H1 (cell line): ENCODE data around the gene MCC. TPM values are rescaled to one million over a fixed set of nuclear protein-coding genes. Genes with fewer than 3 reads are reported as not detected.

Source experiments
- CTCF ChIA-PET: fragments of 300-600 bp; sonication (Branson Sonifier 250); formaldehyde crosslinking; loops from one replicate; lab custom pipeline; 2021; ENCODE audit not compliant: partially characterized antibody; lab: Charles Lee
- POLR2A ChIA-PET: fragments of 300-600 bp; sonication (Branson Sonifier 250); formaldehyde crosslinking; loops from one replicate; lab custom pipeline; 2021; ENCODE audit warnings: inconsistent platforms; ENCODE audit not compliant: partially characterized antibody; lab: Charles Lee
- DNase-seq, 2 experiments: peaks; one replicate each; pipeline versions ENCODE4 v3.0.0 to v3.0.0-alpha.2; 2010 to 2022; ENCODE audit warnings: low spot score in 2 of 2, low read depth in 1 of 2, mixed read lengths in 1 of 2
- FAIRE-seq: peaks from 2 replicates; lab custom pipeline; 2011; peaks lifted over from hg19 to GRCh38; lab: Jason Lieb, UNC
- H2AFZ ChIP-seq: 2 replicates; pipeline ENCODE4 v1.8.1; 2012; ENCODE audit warnings: low read length, inconsistent platforms
- H2AK5ac ChIP-seq: 2 replicates; pipeline ENCODE4 v1.6.1; 2013; ENCODE audit warnings: low read depth, low read length
- H2BK120ac ChIP-seq: replicated peaks from 2 replicates; pipeline ENCODE3; 2013; ENCODE audit warnings: low read depth, low read length, inconsistent platforms
- H2BK12ac ChIP-seq: 2 replicates; pipeline ENCODE4 v1.6.1; 2013; ENCODE audit warnings: low read depth, low read length
- H2BK15ac ChIP-seq: 2 replicates; pipeline ENCODE4 v1.6.1; 2013; ENCODE audit warnings: low read length
- H2BK20ac ChIP-seq: 2 replicates; pipeline ENCODE4 v1.6.1; 2013; ENCODE audit warnings: low read length
- H2BK5ac ChIP-seq: 2 replicates; pipeline ENCODE4 v1.6.1; 2013; ENCODE audit warnings: low read depth, low read length
- H3K14ac ChIP-seq: 2 replicates; pipeline ENCODE4 v1.6.1; 2013; ENCODE audit warnings: inconsistent platforms; ENCODE audit not compliant: insufficient read length
- H3K18ac ChIP-seq: 2 replicates; pipeline ENCODE4 v1.6.1; 2013; ENCODE audit warnings: low read length; ENCODE audit errors: extremely low read depth
- H3K23ac ChIP-seq: 2 replicates; pipeline ENCODE4 v1.6.1; 2013; ENCODE audit warnings: inconsistent platforms; ENCODE audit not compliant: insufficient read length
- H3K23me2 ChIP-seq: 2 replicates; pipeline ENCODE4 v1.6.1; 2013; ENCODE audit warnings: low read depth, low read length
- H3K27ac ChIP-seq: 2 replicates; pipeline ENCODE4 v1.6.1; 2011; ENCODE audit warnings: low read depth, low read length, inconsistent platforms
- H3K27me3 ChIP-seq, 4 experiments: replicated peaks in 1 of 4; 1 replicate in 1 of 4; 2 replicates in 3 of 4; pipeline versions ENCODE4 v1.6.1 to v1.8.1; 2011 to 2013; ENCODE audit warnings: low read length in 3 of 4, mild to moderate bottlenecking in 3 of 4, inconsistent platforms in 2 of 4, mixed read lengths in 2 of 4, moderate library complexity in 1 of 4; ENCODE audit not compliant: control insufficient read depth in 3 of 4, insufficient read depth in 3 of 4; ENCODE audit errors: extremely low read depth in 1 of 4
- H3K36me3 ChIP-seq, 4 experiments: 2 replicates each; pipeline versions ENCODE4 v1.6.1 to v1.8.1; 2011 to 2013; ENCODE audit warnings: mild to moderate bottlenecking in 4 of 4, low read length in 3 of 4, moderate library complexity in 2 of 4, control low read depth in 1 of 4, inconsistent platforms in 1 of 4; ENCODE audit not compliant: insufficient read depth in 4 of 4, control insufficient read depth in 2 of 4
- H3K4ac ChIP-seq: replicated peaks from 2 replicates; pipeline ENCODE3; 2013; ENCODE audit warnings: low read length, low read depth, mixed read lengths, inconsistent platforms; ENCODE audit not compliant: insufficient read length
- H3K4me1 ChIP-seq, 4 experiments: replicated peaks in 1 of 4; 1 replicate in 1 of 4; 2 replicates in 3 of 4; pipeline versions ENCODE4 v1.6.1 to v1.8.1; 2011 to 2013; ENCODE audit warnings: low read length in 3 of 4, inconsistent platforms in 2 of 4, mixed read lengths in 1 of 4; ENCODE audit not compliant: insufficient read depth in 4 of 4, control insufficient read depth in 3 of 4
- H3K4me2 ChIP-seq, 2 experiments: 2 replicates each; pipeline versions ENCODE4 v1.6.1 to v1.8.1; 2011 to 2013; ENCODE audit warnings: low read depth in 2 of 2, low read length in 2 of 2, control low read depth in 1 of 2, inconsistent platforms in 1 of 2, mild to moderate bottlenecking in 1 of 2; ENCODE audit not compliant: insufficient read depth in 1 of 2
- H3K4me3 ChIP-seq, 4 experiments: fragments of 200-600, 300-600 bp in 1 of 4; sonication (generic), shearing (Covaris generic), sonication (Bioruptor Twin) in 1 of 4; 2 replicates each; pipeline versions ENCODE4 v1.5.1 to v1.8.1; 2011 to 2016; ENCODE audit warnings: low read length in 4 of 4, low read depth in 3 of 4, control low read depth in 2 of 4, inconsistent platforms in 2 of 4, mild to moderate bottlenecking in 2 of 4, mixed read lengths in 1 of 4, moderate library complexity in 1 of 4; ENCODE audit not compliant: insufficient read depth in 2 of 4; ENCODE audit errors: extremely low read depth in 1 of 4
- H3K56ac ChIP-seq: replicated peaks from 2 replicates; pipeline ENCODE3; 2013; ENCODE audit warnings: low read depth, mild to moderate bottlenecking, mixed read lengths, low read length, inconsistent platforms; ENCODE audit not compliant: insufficient read length
- H3K79me1 ChIP-seq: 2 replicates; pipeline ENCODE4 v1.6.1; 2013; ENCODE audit warnings: low read depth, low read length, control low read depth
- H3K79me2 ChIP-seq, 2 experiments: 2 replicates each; pipeline versions ENCODE4 v1.6.1 to v1.8.1; 2012 to 2013; ENCODE audit warnings: low read length in 2 of 2, mild to moderate bottlenecking in 2 of 2, inconsistent platforms in 1 of 2; ENCODE audit not compliant: insufficient read depth in 2 of 2, control insufficient read depth in 1 of 2
- H3K9ac ChIP-seq, 4 experiments: replicated peaks in 1 of 4; 1 replicate in 1 of 4; 2 replicates in 3 of 4; pipeline versions ENCODE4 v1.6.1 to v1.8.1; 2011 to 2013; ENCODE audit warnings: low read depth in 3 of 4, low read length in 3 of 4, control low read depth in 2 of 4, mild to moderate bottlenecking in 2 of 4, moderate library complexity in 2 of 4, inconsistent platforms in 1 of 4; ENCODE audit errors: extremely low read depth in 1 of 4
- H3K9me3 ChIP-seq, 2 experiments: 2 replicates each; pipeline versions ENCODE4 v1.6.1 to v1.8.1; 2012 to 2013; ENCODE audit warnings: mild to moderate bottlenecking in 2 of 2, moderate library complexity in 2 of 2, control low read depth in 1 of 2, inconsistent platforms in 1 of 2, low read depth in 1 of 2, low read length in 1 of 2, mixed read lengths in 1 of 2; ENCODE audit not compliant: insufficient read depth in 2 of 2
- H4K20me1 ChIP-seq, 2 experiments: replicated peaks in 1 of 2; 2 replicates each; pipeline versions ENCODE3 to v1.8.1; 2011 to 2013; ENCODE audit warnings: inconsistent platforms in 2 of 2, low read length in 2 of 2, mild to moderate bottlenecking in 1 of 2; ENCODE audit not compliant: insufficient read depth in 2 of 2, control insufficient read depth in 1 of 2
- H4K5ac ChIP-seq: 2 replicates; pipeline ENCODE4 v1.6.1; 2013; ENCODE audit warnings: low read length, low read depth, mixed read lengths, inconsistent platforms; ENCODE audit not compliant: insufficient read length
- H4K8ac ChIP-seq: 2 replicates; pipeline ENCODE4 v1.8.0; 2013; ENCODE audit warnings: mild to moderate bottlenecking, moderate library complexity, low read length, inconsistent platforms; ENCODE audit not compliant: insufficient read depth; ENCODE audit errors: extremely low read depth
- H4K91ac ChIP-seq: replicated peaks from 2 replicates; pipeline ENCODE3; 2013; ENCODE audit warnings: low read length, mixed read lengths, inconsistent platforms; ENCODE audit not compliant: insufficient read length
- GABPA ChIP-seq: IDR thresholded peaks from 2 replicates; pipeline ENCODE4 v1.6.1; 2011; ENCODE audit warnings: mild to moderate bottlenecking, low read length, moderate library complexity, borderline replicate concordance; ENCODE audit not compliant: insufficient read depth
- MAFK ChIP-seq: IDR thresholded peaks from 2 replicates; pipeline ENCODE4 v1.6.1; 2012; ENCODE audit warnings: low read depth, mild to moderate bottlenecking, improper control_type of control experiment, low read length
- NANOG ChIP-seq: IDR thresholded peaks from 2 replicates; pipeline ENCODE4 v1.6.1; 2011; ENCODE audit warnings: low read length, low read depth, mild to moderate bottlenecking, inconsistent platforms; ENCODE audit not compliant: insufficient read depth, poor library complexity, severe bottlenecking
- RNF2 ChIP-seq: fragments of 200-900, 300-1000 bp; sonication (generic); IDR thresholded peaks from 2 replicates; pipeline ENCODE4 v1.7.1; 2016; ENCODE audit warnings: borderline replicate concordance, low read depth, mild to moderate bottlenecking, antibody characterized with exemption, low read length; ENCODE audit not compliant: poor library complexity, severe bottlenecking; ENCODE audit errors: missing control alignments
- WGBS, 2 experiments: shearing (Covaris generic) in 1 of 2; methylation state at CpG; one replicate each; pipeline versions ENCODE4 v1.1.6 to v1.1.7; 2013 to 2015; ENCODE audit warnings: low lambda C conversion rate in 2 of 2, mixed read lengths in 2 of 2, inconsistent platforms in 1 of 2, low coverage in 1 of 2, missing lambda C conversion rate in 1 of 2; ENCODE audit not compliant: insufficient replicate concordance in 2 of 2, insufficient coverage in 1 of 2, insufficient read length in 1 of 2; ENCODE audit errors: extremely low coverage in 1 of 2, missing lambda C conversion rate in 1 of 2; 5-methylcytosine and 5-hydroxymethylcytosine counted together
- polyA plus RNA-seq, 7 experiments: library from polyadenylated mRNA; depleted of rRNA in 3 of 7; stranded (reverse) in 5 of 7; unstranded in 2 of 7; fragments of >200 nt in 5 of 7; fragments of 200-250 nt in 2 of 7; gene quantifications; 1 replicate in 5 of 7; 2 replicates in 1 of 7; 4 replicates in 1 of 7; pipeline versions ENCODE4 v1.2.1 to v1.2.3, GENCODE V29; 2011 to 2013; ENCODE audit warnings: missing spikeins in 2 of 7, mixed read lengths in 2 of 7
- total RNA-seq: library from RNA; stranded (reverse); fragmentation: NEBNext Ultra II Directional; extraction: Animal tissue kit (Norgen Biotek cat#: 25700); gene quantifications from 2 replicates; pipeline ENCODE4 v1.2.1, GENCODE V29; 2021
- TF ChIP-seq, protein P1 (sequence below): IDR thresholded peaks from 2 replicates; pipeline ENCODE4 v1.6.1; 2011; ENCODE audit warnings: low read length, improper control_type of control experiment

MCC gene
- total and polyA plus RNA-seq, 2 of the 8 experiments (the other 6 are each of a cell fraction or from before 2014, with no cell fraction given): 2.6 to 18.3 TPM

DNA sequence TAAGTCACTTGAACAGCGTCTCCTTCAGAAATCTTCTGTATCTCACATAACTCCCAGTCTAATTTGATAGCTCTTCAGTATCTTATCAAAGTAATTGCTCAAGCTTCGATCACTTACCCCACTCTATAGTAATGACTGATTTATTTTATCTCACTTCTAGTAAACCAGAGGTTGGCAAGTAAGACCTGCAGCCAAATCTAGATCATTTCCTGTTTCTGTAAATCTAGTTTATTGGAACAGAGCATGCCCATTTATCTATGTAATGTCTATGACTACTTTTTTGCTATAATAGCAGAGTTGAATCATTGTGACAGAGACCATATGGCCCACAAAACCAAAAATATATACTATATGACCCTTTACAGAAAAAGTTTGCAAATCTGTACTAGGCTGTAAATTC is 93.6 kb downstream of the MCC start:
- WGBS, 2 experiments: 98% methylated on average over 2 of the region's 2 CpGs; no CpG with 5 or more reads in 1 of the 2 experiments
- H2BK20ac ChIP-seq: no peak overlapping the region
- H3K18ac ChIP-seq: no peak overlapping the region
- no peak overlapping the region for H3K23ac ChIP-seq
- H3K27me3 ChIP-seq: no peaks in the 10 kb centered on the region
- no peak overlapping the region for H2BK15ac ChIP-seq
- H3K4me1 ChIP-seq: no peaks in the 10 kb centered on the region
- TF ChIP-seq, protein P1, sequence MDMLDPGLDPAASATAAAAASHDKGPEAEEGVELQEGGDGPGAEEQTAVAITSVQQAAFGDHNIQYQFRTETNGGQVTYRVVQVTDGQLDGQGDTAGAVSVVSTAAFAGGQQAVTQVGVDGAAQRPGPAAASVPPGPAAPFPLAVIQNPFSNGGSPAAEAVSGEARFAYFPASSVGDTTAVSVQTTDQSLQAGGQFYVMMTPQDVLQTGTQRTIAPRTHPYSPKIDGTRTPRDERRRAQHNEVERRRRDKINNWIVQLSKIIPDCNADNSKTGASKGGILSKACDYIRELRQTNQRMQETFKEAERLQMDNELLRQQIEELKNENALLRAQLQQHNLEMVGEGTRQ: no peak
- no peak for TF ChIP-seq GABPA
- TF ChIP-seq RNF2: no peak
- TF ChIP-seq NANOG: no peak
- TF ChIP-seq MAFK: no peak
- H4K8ac ChIP-seq: no peak overlapping the region
- CTCF ChIA-PET: interaction anchor here (1.2 to 1.9 kb wide), 3 partner anchors 9 to 80 kb away, joined by 3 to 9 read pairs (median 3); no protein-coding TSS in a partner anchor
- H3K79me1 ChIP-seq: no peaks in the 10 kb centered on the region
- H3K56ac ChIP-seq: no peak overlapping the region
- no peak overlapping the region for H2AK5ac ChIP-seq
- H4K5ac ChIP-seq: no peak overlapping the region
- H3K27ac ChIP-seq: no peak overlapping the region
- no peak for DNase-seq
- POLR2A ChIA-PET: no interaction called here
- no peak overlapping the region for H3K14ac ChIP-seq
- no peak overlapping the region for H3K4me3 ChIP-seq
- no peak overlapping the region for H2BK5ac ChIP-seq
- no peak for FAIRE-seq
- H3K4me2 ChIP-seq: no peak overlapping the region
- no peaks in the 10 kb centered on the region for H3K79me2 ChIP-seq
- H3K9me3 ChIP-seq: no peaks in the 10 kb centered on the region
- no peak overlapping the region for H2AFZ ChIP-seq
- no peaks in the 10 kb centered on the region for H4K20me1 ChIP-seq
- no peak overlapping the region for H3K4ac ChIP-seq
- H3K9ac ChIP-seq: no peak overlapping the region
- H4K91ac ChIP-seq: no peak overlapping the region
- no peaks in the 10 kb centered on the region for H3K36me3 ChIP-seq
- H2BK120ac ChIP-seq: no peak overlapping the region
- no peaks in the 10 kb centered on the region for H3K23me2 ChIP-seq
- no peak overlapping the region for H2BK12ac ChIP-seq
